Loucy (cell line): ENCODE measurements around the gene JTB.

Experiments
- H2AFZ ChIP-seq: fragments of 200-600 bp; sonication (generic); 2 replicates; pipeline ENCODE4 v1.6.0; 2016; ENCODE audit warnings: antibody characterized with exemption, mild to moderate bottlenecking, low read length, moderate library complexity
- H3F3A ChIP-seq: fragments of 200-600 bp; 2 replicates; pipeline ENCODE4 v1.6.0; 2016; ENCODE audit warnings: antibody characterized with exemption, low read depth, mild to moderate bottlenecking
- H3K27me3 ChIP-seq: fragments of 200-600 bp; sonication (generic); 2 replicates; pipeline ENCODE4 v1.6.1; 2014; ENCODE audit warnings: low read length, mild to moderate bottlenecking; ENCODE audit not compliant: insufficient read depth, poor library complexity, severe bottlenecking
- H3K36me3 ChIP-seq: fragments of 200-600 bp; sonication (generic); 2 replicates; pipeline ENCODE4 v1.6.1; 2016; ENCODE audit warnings: low read length; ENCODE audit not compliant: insufficient read depth
- H3K4me1 ChIP-seq: fragments of 200-600 bp; sonication (generic); 2 replicates; pipeline ENCODE4 v1.5.1; 2014; ENCODE audit warnings: low read length, mild to moderate bottlenecking; ENCODE audit not compliant: insufficient read depth, poor library complexity, severe bottlenecking
- H3K4me2 ChIP-seq: fragments of 200-600 bp; sonication (generic); 2 replicates; pipeline ENCODE4 v1.6.0; 2014; ENCODE audit warnings: antibody characterized with exemption, low read length, low read depth, mild to moderate bottlenecking; ENCODE audit not compliant: poor library complexity, severe bottlenecking
- H3K4me3 ChIP-seq: fragments of 200-600 bp; sonication (generic); 2 replicates; pipeline ENCODE4 v1.5.1; 2014; ENCODE audit warnings: low read length, mild to moderate bottlenecking, mixed read lengths; ENCODE audit not compliant: poor library complexity, severe bottlenecking
- H3K79me2 ChIP-seq: fragments of 200-600 bp; sonication (generic); 2 replicates; pipeline ENCODE4 v1.6.1; 2014; ENCODE audit warnings: low read length; ENCODE audit not compliant: insufficient read depth
- H3K9ac ChIP-seq: fragments of 200-600 bp; sonication (generic); 2 replicates; pipeline ENCODE4 v1.6.0; 2014; ENCODE audit warnings: mild to moderate bottlenecking, low read depth, low read length, moderate library complexity; ENCODE audit not compliant: poor library complexity, severe bottlenecking
- H3K9me2 ChIP-seq: fragments of 200-600 bp; sonication (generic); replicated peaks from 2 replicates; pipeline ENCODE4 v1.6.1; 2016; ENCODE audit warnings: low read depth, low read length, mixed read lengths
- H3K9me3 ChIP-seq: fragments of 200-600 bp; sonication (generic); 2 replicates; pipeline ENCODE4 v1.6.1; 2014; ENCODE audit warnings: mild to moderate bottlenecking, antibody characterized with exemption, low read length, low read depth; ENCODE audit not compliant: insufficient read depth
- H4K20me1 ChIP-seq: fragments of 200-600 bp; sonication (generic); 2 replicates; pipeline ENCODE4 v1.6.0; 2014; ENCODE audit warnings: antibody characterized with exemption, low read length, mild to moderate bottlenecking; ENCODE audit not compliant: insufficient read depth, poor library complexity, severe bottlenecking
- CTCF ChIP-seq: fragments of 200-600 bp; sonication (generic); conservative IDR thresholded peaks from 2 replicates; pipeline ENCODE4 v1.5.1; 2014; ENCODE audit warnings: mild to moderate bottlenecking, antibody characterized with exemption, low read length
- EZH2phosphoT487 ChIP-seq: fragments of 200-600 bp; IDR thresholded peaks from 2 replicates; pipeline ENCODE4 v1.6.1; 2018; ENCODE audit warnings: antibody characterized with exemption, mild to moderate bottlenecking, moderate library complexity, borderline replicate concordance

Gene JTB

GRCh38 chr1:153987621-153988020 lies 10.1 kb upstream of the JTB start:
- H3K4me3 ChIP-seq, result no peak overlapping the region

GRCh38 chr1:153985941-153986761 lies 8.7 kb upstream of the JTB start, which contains the start of gene RAB13:
Gene RAB13 (minus strand): TSS chr1:153986339. CDS start chr1:153986236, 103 bp downstream.
- Histone ChIP-seq H3F3A (0 out of 2 replicates have a peak, but pooled peaks cover 3% of the 10 kb centered on the region), H3K9ac (peak within 1 kb of the TSS; percentile 78), H3K9me2 (no peaks in the 10 kb centered on the region), H3K9me3 (no peaks in the 10 kb centered on the region), H3K4me3 (peak within 1 kb of the TSS; percentile 78), H4K20me1 (peaks cover 4% of the 10 kb centered on the region), H2AFZ (peak within 1 kb of the TSS; percentile 93), H3K4me1 (peaks cover 14% of the 10 kb centered on the region), H3K27me3 (no peaks in the 10 kb centered on the region), H3K4me2 (peak within 1 kb of the TSS; percentile 96), H3K36me3 (no peaks in the 10 kb centered on the region), H3K79me2 (peaks cover 6% of the 10 kb centered on the region)
- TF ChIP-seq EZH2phosphoT487 (no peak), CTCF (no peak)

More at GRCh38 chr1:153987621-153988020, 10.1 kb upstream of the JTB start:
- H3K79me2 ChIP-seq, result peaks cover 21% of the 10 kb centered on the region
- H3K9me3 ChIP-seq, result no peaks in the 10 kb centered on the region
- peaks cover 6% of the 10 kb centered on the region for H3K36me3 ChIP-seq
- H3K9me2 ChIP-seq, result no peaks in the 10 kb centered on the region
- H4K20me1 ChIP-seq, result peaks cover 18% of the 10 kb centered on the region
- 0 out of 2 replicates have a peak, but pooled peaks cover 3% of the 10 kb centered on the region for H3F3A ChIP-seq
- H3K4me1 ChIP-seq, result peaks cover 26% of the 10 kb centered on the region
- H3K4me2 ChIP-seq, result no peak overlapping the region
- H3K27me3 ChIP-seq, result no peaks in the 10 kb centered on the region
- no peak for TF ChIP-seq EZH2phosphoT487
- no peak for TF ChIP-seq CTCF
- H3K9ac ChIP-seq, result no peak overlapping the region
- no peak overlapping the region for H2AFZ ChIP-seq

- Histone ChIP-seq H3K9ac (peak overlapping the region; percentile 78), H3K4me1 (peaks cover 14% of the 10 kb centered on the region)
Measured at GRCh38 chr1:153985341-153985912, 8.0 kb upstream of the JTB start.

More at GRCh38 chr1:153985341-153985912, 8.0 kb upstream of the JTB start:
- H3K4me3 ChIP-seq, result peak overlapping the region; percentile 78
- H2AFZ ChIP-seq, result peak overlapping the region; percentile 57; the same call in 1 of the 2 replicates
- TF ChIP-seq EZH2phosphoT487 (no peak), CTCF (no peak)
- H3K79me2 ChIP-seq, result no peaks in the 10 kb centered on the region
- no peaks in the 10 kb centered on the region for H3K36me3 ChIP-seq
- peak overlapping the region; percentile 96 for H3K4me2 ChIP-seq
- no peaks in the 10 kb centered on the region for H3K9me2 ChIP-seq
- no peaks in the 10 kb centered on the region for H4K20me1 ChIP-seq
- no peaks in the 10 kb centered on the region for H3K27me3 ChIP-seq
- H3K9me3 ChIP-seq, result no peaks in the 10 kb centered on the region
- H3F3A ChIP-seq, result 0 out of 2 replicates have a peak, but pooled peaks cover 3% of the 10 kb centered on the region
